ENCODE data around the gene PGP. TPM values are rescaled to one million over a fixed set of nuclear protein-coding genes. Genes with fewer than 3 reads are reported as not detected.

Gene PGP
- polyA plus RNA-seq, 2 of the 4 experiments (the other 2 are of a cell fraction), result 13.9 to 33.7 TPM

DNA sequence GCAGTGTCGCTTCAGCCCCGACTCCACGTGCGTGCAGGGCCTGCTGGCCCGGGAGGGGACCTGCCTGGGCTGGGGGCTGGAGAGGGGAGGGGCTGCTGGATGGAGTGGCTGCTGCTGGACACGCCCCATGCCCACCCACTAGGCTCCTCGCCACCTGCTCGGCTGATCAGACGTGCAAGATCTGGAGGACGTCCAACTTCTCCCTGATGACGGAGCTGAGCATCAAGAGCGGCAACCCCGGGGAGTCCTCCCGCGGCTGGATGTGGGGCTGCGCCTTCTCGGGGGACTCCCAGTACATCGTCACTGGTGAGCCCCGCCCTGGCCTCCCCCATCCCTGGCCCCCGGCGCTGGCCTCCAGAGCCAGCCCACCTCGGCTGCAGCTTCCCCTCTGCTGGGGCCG lies 6.3 kb downstream of the PGP start:
- 95% methylated on average over 18 of the region's 23 CpGs for WGBS (ENCODE audit: missing lambda C conversion rate)

DNA sequence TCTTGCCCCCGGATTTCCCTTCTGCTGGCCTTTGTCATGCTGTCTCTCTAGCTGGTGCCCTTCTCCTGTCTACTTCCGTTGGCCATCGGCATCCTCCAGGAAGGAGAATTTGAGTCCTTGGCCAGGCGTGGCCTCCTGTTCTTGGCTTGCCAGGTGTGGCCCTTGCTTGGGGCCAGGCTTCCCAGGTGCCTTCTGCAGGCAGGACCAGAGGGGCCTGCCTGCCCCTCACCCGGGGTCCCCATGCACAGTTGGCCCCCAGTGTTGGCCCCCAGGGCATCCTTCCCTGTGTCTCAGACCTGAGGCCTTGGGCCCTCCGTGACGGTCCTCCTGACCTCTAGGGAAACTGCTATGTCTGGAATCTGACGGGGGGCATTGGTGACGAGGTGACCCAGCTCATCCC lies 6.8 kb downstream of the PGP start:
- Histone ChIP-seq H3K4me1 (peaks cover 25% of the 10 kb centered on the region), H3K4me2 (no peak overlapping the region), H3K4me3 (no peak overlapping the region), H3K27ac (no peak overlapping the region), H3K9me3 (no peaks in the 10 kb centered on the region)
- FAIRE-seq, result no peak
- POLR2A ChIA-PET, result no interaction called here
- no peak for ATAC-seq
- TF ChIP-seq EP300 (IDR thresholded peaks at IDR 0.05), result no peak
- no peak for TF ChIP-seq NR3C1 (IDR thresholded peaks at IDR 0.05)
- TF ChIP-seq, protein P1, sequence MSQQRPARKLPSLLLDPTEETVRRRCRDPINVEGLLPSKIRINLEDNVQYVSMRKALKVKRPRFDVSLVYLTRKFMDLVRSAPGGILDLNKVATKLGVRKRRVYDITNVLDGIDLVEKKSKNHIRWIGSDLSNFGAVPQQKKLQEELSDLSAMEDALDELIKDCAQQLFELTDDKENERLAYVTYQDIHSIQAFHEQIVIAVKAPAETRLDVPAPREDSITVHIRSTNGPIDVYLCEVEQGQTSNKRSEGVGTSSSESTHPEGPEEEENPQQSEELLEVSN (IDR thresholded peaks at IDR 0.05; ENCODE audit: borderline replicate concordance, low read depth), result no peak
- DNase-seq (ENCODE audit: low read depth in 1 of 2, low spot score in 1 of 2), result no peak
- WGBS (ENCODE audit: missing lambda C conversion rate), result 94% methylated on average over 8 of the region's 9 CpGs
- CTCF ChIA-PET, result interaction anchor here (1.1 to 4.8 kb wide), 3 partner anchors 13 to 293 kb away, joined by 3 to 28 read pairs (median 3); no protein-coding TSS in a partner anchor

More for the DNA sequence above, 6.3 kb downstream of the PGP start:
- TF ChIP-seq HOXA7 (CRISPR knock-in tag; IDR thresholded peaks at IDR 0.05), result no peak
- ChIA-PET POLR2A (no interaction called here), CTCF (interaction anchor here (1.7 to 4.8 kb wide), 2 partner anchors 14 to 292 kb away, joined by 3 to 28 read pairs; no protein-coding TSS in a partner anchor)
- no peak for ATAC-seq
- Histone ChIP-seq H3K4me1 (peaks cover 30% of the 10 kb centered on the region), H3K9me3 (no peaks in the 10 kb centered on the region), H3K27ac (no peak overlapping the region), H3K4me2 (no peak overlapping the region), H3K4me3 (no peak overlapping the region)
- no peak for FAIRE-seq
- DNase-seq (ENCODE audit: low read depth in 1 of 2, low spot score in 1 of 2), result no peak

DNA sequence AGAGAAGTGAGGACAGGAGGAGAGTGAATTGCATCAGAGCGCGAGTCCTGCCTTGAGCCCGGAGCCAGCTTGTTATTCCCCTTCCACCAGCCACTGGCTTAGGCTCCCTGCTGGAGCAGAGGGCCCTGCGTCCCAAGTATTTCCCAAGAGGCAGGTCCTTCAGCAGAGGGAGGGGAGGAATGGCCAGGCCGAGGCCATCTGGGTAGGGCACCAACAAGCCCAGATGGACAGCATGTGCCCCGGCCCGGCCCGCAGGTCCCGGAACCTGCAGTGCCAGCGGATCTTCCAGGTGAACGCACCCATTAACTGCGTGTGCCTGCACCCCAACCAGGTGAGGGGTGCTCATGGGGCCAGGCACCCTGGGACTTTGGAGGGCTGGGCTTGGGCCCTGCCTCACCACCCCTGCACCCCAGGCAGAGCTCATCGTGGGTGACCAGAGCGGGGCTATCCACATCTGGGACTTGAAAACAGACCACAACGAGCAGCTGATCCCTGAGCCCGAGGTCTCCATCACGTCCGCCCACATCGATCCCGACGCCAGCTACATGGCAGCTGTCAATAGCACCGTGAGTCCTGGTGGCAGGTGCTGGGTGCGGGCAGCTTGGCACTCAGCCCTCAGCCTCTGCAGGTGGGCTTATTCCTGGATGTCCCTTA lies 7.7 kb downstream of the PGP start:
- Histone ChIP-seq H3K4me1 (peaks cover 16% of the 10 kb centered on the region), H3K27ac (peak overlapping the region; percentile 97 to 98; a peak in 5 of 6 replicates), H3K9me3 (no peaks in the 10 kb centered on the region), H3K4me2 (peak overlapping the region; percentile 99), H3K4me3 (peak overlapping the region; percentile 83)
- DNase-seq (ENCODE audit: low read depth in 1 of 2, low spot score in 1 of 2) (no peak), ATAC-seq (no peak), FAIRE-seq (no peak)
- ChIA-PET POLR2A (interaction anchor here (2.5 to 3.0 kb wide), 2 partner anchors 8 to 52 kb away, joined by 16 to 31 read pairs; partner anchors contain the start of genes PGP and TRAF7), CTCF (interaction anchor here (1.0 to 4.8 kb wide), 6 partner anchors 8 to 294 kb away, joined by 3 to 28 read pairs (median 3); partner anchors contain the start of genes ECI1 and PGP)
- 94% methylated on average over 23 of the region's 23 CpGs for WGBS (ENCODE audit: missing lambda C conversion rate)
- TF ChIP-seq FOSL2 (IDR thresholded peaks at IDR 0.05) (no peak), FOSL2 (CRISPR knock-in tag; IDR thresholded peaks at IDR 0.05) (no peak), BHLHE40 (IDR thresholded peaks at IDR 0.05; ENCODE audit: low read depth, low read length) (no peak), ZFP36 (IDR thresholded peaks at IDR 0.05; ENCODE audit: borderline replicate concordance, partially characterized antibody) (no peak)
- TF ChIP-seq, protein P2, sequence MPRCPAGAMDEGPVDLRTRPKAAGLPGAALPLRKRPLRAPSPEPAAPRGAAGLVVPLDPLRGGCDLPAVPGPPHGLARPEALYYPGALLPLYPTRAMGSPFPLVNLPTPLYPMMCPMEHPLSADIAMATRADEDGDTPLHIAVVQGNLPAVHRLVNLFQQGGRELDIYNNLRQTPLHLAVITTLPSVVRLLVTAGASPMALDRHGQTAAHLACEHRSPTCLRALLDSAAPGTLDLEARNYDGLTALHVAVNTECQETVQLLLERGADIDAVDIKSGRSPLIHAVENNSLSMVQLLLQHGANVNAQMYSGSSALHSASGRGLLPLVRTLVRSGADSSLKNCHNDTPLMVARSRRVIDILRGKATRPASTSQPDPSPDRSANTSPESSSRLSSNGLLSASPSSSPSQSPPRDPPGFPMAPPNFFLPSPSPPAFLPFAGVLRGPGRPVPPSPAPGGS (IDR thresholded peaks at IDR 0.05), result no peak

DNA sequence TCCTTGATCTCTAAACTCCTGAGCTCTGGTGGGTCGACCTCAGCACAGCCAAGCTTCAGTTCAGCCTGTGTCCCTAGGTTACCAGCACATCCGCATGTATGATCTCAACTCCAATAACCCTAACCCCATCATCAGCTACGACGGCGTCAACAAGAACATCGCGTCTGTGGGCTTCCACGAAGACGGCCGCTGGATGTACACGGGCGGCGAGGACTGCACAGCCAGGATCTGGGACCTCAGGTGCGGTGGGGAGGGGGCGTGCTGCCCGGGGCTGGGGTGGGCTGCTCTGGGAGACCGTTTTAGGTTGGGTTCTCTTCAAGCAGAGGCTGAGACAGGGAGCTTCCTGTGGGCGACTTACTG lies 8.2 kb downstream of the PGP start:
- no peak for ATAC-seq
- no peak for DNase-seq (ENCODE audit: low read depth in 1 of 2, low spot score in 1 of 2)
- Histone ChIP-seq H3K9me3 (no peaks in the 10 kb centered on the region), H3K27ac (peak overlapping the region; percentile 97 to 98), H3K4me3 (peak overlapping the region; percentile 83), H3K4me1 (peaks cover 14% of the 10 kb centered on the region; the same call in 2 of the 3 replicates), H3K4me2 (peak overlapping the region; percentile 99)
- 89% methylated on average over 13 of the region's 18 CpGs for WGBS (ENCODE audit: missing lambda C conversion rate)
- TF ChIP-seq BHLHE40 (IDR thresholded peaks at IDR 0.05; ENCODE audit: low read depth, low read length), result no peak
- TF ChIP-seq NFE2L2 (conservative IDR thresholded peaks at IDR 0.05; ENCODE audit: low read length), result no peak
- no peak for TF ChIP-seq EHF (CRISPR knock-in tag; IDR thresholded peaks at IDR 0.05)
- no peak for TF ChIP-seq ZNF302 (CRISPR knock-in tag; IDR thresholded peaks at IDR 0.05)
- no peak for TF ChIP-seq SREBF2 (IDR thresholded peaks at IDR 0.05)
- no peak for TF ChIP-seq MYC (IDR thresholded peaks at IDR 0.05; ENCODE audit: borderline replicate concordance, low read length)
- TF ChIP-seq, protein P3, sequence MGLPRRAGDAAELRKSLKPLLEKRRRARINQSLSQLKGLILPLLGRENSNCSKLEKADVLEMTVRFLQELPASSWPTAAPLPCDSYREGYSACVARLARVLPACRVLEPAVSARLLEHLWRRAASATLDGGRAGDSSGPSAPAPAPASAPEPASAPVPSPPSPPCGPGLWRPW (IDR thresholded peaks at IDR 0.05), result no peak
- no peak for TF ChIP-seq RARB (CRISPR knock-in tag; IDR thresholded peaks at IDR 0.05)
- no peak for TF ChIP-seq CBX2 (IDR thresholded peaks at IDR 0.05; ENCODE audit: borderline replicate concordance, low read depth)
- no peak for TF ChIP-seq CEBPB (IDR thresholded peaks at IDR 0.05)
- TF ChIP-seq, protein P1 (IDR thresholded peaks at IDR 0.05; ENCODE audit: borderline replicate concordance, low read depth), result no peak
- TF ChIP-seq, protein P4, sequence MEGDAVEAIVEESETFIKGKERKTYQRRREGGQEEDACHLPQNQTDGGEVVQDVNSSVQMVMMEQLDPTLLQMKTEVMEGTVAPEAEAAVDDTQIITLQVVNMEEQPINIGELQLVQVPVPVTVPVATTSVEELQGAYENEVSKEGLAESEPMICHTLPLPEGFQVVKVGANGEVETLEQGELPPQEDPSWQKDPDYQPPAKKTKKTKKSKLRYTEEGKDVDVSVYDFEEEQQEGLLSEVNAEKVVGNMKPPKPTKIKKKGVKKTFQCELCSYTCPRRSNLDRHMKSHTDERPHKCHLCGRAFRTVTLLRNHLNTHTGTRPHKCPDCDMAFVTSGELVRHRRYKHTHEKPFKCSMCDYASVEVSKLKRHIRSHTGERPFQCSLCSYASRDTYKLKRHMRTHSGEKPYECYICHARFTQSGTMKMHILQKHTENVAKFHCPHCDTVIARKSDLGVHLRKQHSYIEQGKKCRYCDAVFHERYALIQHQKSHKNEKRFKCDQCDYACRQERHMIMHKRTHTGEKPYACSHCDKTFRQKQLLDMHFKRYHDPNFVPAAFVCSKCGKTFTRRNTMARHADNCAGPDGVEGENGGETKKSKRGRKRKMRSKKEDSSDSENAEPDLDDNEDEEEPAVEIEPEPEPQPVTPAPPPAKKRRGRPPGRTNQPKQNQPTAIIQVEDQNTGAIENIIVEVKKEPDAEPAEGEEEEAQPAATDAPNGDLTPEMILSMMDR (IDR thresholded peaks at IDR 0.05), result no peak
- no peak for FAIRE-seq
- ChIA-PET CTCF (interaction anchor here (1.0 to 4.8 kb wide), 5 partner anchors 8 to 294 kb away, joined by 3 to 28 read pairs (median 3); partner anchors contain the start of genes ECI1 and PGP), POLR2A (interaction anchor here (0.9 to 3.0 kb wide), 3 partner anchors 9 to 51 kb away, joined by 4 to 31 read pairs (median 16); partner anchors contain the start of genes ECI1, PGP and TRAF7)
